Spleen (tissue), 11 donors: ENCODE data around the gene PLK3. TPM values are rescaled to one million over a fixed set of nuclear protein-coding genes. Genes with fewer than 3 reads are reported as not detected.
A peak's percentile ranks its signal among the peaks of the same experiment; 100 is the strongest.

Experiments
- DNase-seq: peaks from one replicate; pipeline ENCODE4 v3.0.0-alpha.2; 2020
- H3K27ac ChIP-seq, 8 donors: fragments of 200-600 bp; sonication (generic) in 7 of 8; 1 replicate in 4 of 8; 2 replicates in 4 of 8; pipeline versions ENCODE4 v1.5.0 to v1.8.0; 2016 to 2021; ENCODE audit warnings: inconsistent platforms in 4 of 8, mild to moderate bottlenecking in 4 of 8, moderate library complexity in 1 of 8
- H3K27me3 ChIP-seq, 7 donors: fragments of 200-600 bp; sonication (generic) in 6 of 7; replicated peaks in 1 of 7; 1 replicate in 4 of 7; 2 replicates in 3 of 7; pipeline versions ENCODE4 v1.5.0 to v1.8.0; 2016 to 2021; ENCODE audit warnings: inconsistent platforms in 3 of 7, mild to moderate bottlenecking in 1 of 7
- H3K36me3 ChIP-seq, 6 donors: fragments of 200-600 bp; sonication (generic) in 5 of 6; 1 replicate in 4 of 6; 2 replicates in 2 of 6; pipeline versions ENCODE4 v1.5.0 to v1.8.0; 2016 to 2021; ENCODE audit warnings: inconsistent platforms in 2 of 6
- H3K4me1 ChIP-seq, 6 donors: fragments of 200-600 bp; sonication (generic) in 5 of 6; 1 replicate in 3 of 6; 2 replicates in 3 of 6; pipeline versions ENCODE4 v1.5.0 to v1.8.0; 2016 to 2021; ENCODE audit warnings: inconsistent platforms in 3 of 6
- H3K4me3 ChIP-seq, 8 donors: fragments of 200-600 bp; sonication (generic) in 7 of 8; 1 replicate in 4 of 8; 2 replicates in 4 of 8; pipeline versions ENCODE4 v1.5.0 to v1.8.0; 2016 to 2021; ENCODE audit warnings: inconsistent platforms in 4 of 8, mild to moderate bottlenecking in 4 of 8, moderate library complexity in 2 of 8
- H3K9me3 ChIP-seq, 8 donors: fragments of 200-600 bp; sonication (generic) in 7 of 8; 1 replicate in 4 of 8; 2 replicates in 4 of 8; pipeline versions ENCODE4 v1.5.0 to v1.8.0; 2016 to 2021; ENCODE audit warnings: inconsistent platforms in 4 of 8
- POLR2A ChIP-seq, 3 donors: fragments of 450-650 bp; IDR thresholded peaks; one replicate each; pipeline ENCODE4 v1.5.1; 2017; ENCODE audit warnings: antibody characterized with exemption in 3 of 3, mild to moderate bottlenecking in 1 of 3
- POLR2AphosphoS5 ChIP-seq, 3 donors: sonication (generic); formaldehyde crosslinking; IDR thresholded peaks; one replicate each; pipeline ENCODE4 v1.5.1; 2017; ENCODE audit warnings: antibody characterized with exemption in 3 of 3
- WGBS, 5 donors: extraction: QIAGEN DNeasy Blood & Tissue Kit in 3 of 5; methylation state at CpG; one replicate each; pipeline versions ENCODE4 v1.1.5 to v1.1.7; 2013 to 2018; 5-methylcytosine and 5-hydroxymethylcytosine counted together
- intact Hi-C: fragments of 100-400 bp; cut with DNase I; formaldehyde crosslinking; loops from one replicate; pipeline ENCODE4 v1.15.0; 2023; ENCODE audit warnings: low total_unique reads
- polyA plus RNA-seq, 3 donors: library from polyadenylated mRNA; stranded (reverse); fragments of 200-250 nt; gene quantifications; one replicate each; pipeline ENCODE4 v1.2.1, GENCODE V29; 2013
- total RNA-seq, 7 donors: library from RNA; depleted of rRNA in 3 of 7; stranded (reverse); fragments of >200 nt in 3 of 7; fragmentation: NEBNext Ultra II Directional in 4 of 7; extraction: Animal tissue kit (Norgen Biotek cat#: 25700) in 4 of 7; gene quantifications; one replicate each; pipeline versions ENCODE4 v1.1.0 to v1.2.1, GENCODE V29; 2016 to 2021
- TF ChIP-seq, protein P1 (sequence below), 11 experiments: fragments of 200-600 bp in 7 of 11; fragments of 450-650 bp in 4 of 11; sonication (generic) in 4 of 11; IDR thresholded peaks in 8 of 11; conservative IDR thresholded peaks in 3 of 11; 1 replicate in 7 of 11; 2 replicates in 4 of 11; pipeline versions ENCODE4 v1.4.0 to v1.8.0; 2016 to 2021; ENCODE audit warnings: antibody characterized with exemption in 11 of 11, inconsistent platforms in 4 of 11, mild to moderate bottlenecking in 1 of 11
- donor health status: healthy with polysubstance abuse.
- donor health status: DM: no; HTN: no; CAD: no; lungs with moderate emphysema.
- donor health status: DM: no; HTN: no; CAD: no.
- donor health status: Bipolar disorder and iron deficiency.
- donor health status: healthy.
- donor health status: DM: no; HTN: no; CAD: no.
- donor health status: DM: yes; HTN: yes; CAD: no.

PLK3 gene
- total and polyA plus RNA-seq, 10 donors: 14.7 to 51.7 (median 27.6) TPM

DNA sequence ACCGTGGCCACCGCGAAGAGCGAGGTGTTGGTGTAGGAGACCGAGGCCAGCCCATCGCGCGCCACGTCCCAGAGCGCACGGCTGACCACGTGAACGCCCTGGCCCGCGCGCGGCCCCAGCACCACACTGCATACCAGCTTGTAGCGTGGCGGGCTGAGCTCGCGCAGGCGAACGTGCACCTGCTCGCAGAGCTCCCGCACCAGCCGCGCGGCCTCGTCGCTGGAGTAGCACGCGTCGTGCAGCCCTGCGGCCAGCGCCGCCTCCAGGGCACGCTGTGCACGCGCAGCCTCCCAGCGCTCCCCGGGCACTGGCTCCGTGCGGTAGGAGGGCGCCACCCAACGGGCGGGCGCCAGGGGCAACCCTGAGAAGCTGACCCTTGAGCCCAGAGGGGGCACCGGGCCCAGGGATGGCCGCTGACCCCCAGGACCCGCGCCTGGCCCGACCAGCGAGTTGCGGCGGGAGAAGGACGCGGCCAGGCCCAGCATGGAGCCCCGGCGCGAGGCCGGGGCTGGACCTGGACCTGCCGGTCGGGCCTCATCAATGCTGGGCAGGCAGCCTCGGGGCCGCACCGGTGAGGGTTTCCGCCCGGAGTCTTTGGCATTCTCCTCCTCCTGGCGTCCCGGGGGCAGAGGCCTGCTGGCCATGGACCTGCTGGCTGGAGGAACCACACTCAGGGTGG is 6.0 kb downstream of the PLK3 start:
- WGBS, 5 donors: 90 to 98% (median 94%) methylated on average over 23 to 70 of the region's 70 CpGs
- Histone ChIP-seq H3K4me3 (peak overlapping the region in 1 of 8 donors; percentile 58), H3K27me3 (no peaks in the 10 kb centered on the region), H3K36me3 (peaks cover 0 to 51% (median 39%) of the 10 kb centered on the region in 6 donors), H3K4me1 (peaks cover 52 to 100% (median 83%) of the 10 kb centered on the region in 6 donors), H3K9me3 (no peaks in the 10 kb centered on the region), H3K27ac (peak overlapping the region; percentile 95 to 99 (median 96))
- TF ChIP-seq POLR2AphosphoS5 (IDR thresholded peaks at IDR 0.05): peak in 2 of 3 donors; percentile 7 to 46
- TF ChIP-seq, protein P1, sequence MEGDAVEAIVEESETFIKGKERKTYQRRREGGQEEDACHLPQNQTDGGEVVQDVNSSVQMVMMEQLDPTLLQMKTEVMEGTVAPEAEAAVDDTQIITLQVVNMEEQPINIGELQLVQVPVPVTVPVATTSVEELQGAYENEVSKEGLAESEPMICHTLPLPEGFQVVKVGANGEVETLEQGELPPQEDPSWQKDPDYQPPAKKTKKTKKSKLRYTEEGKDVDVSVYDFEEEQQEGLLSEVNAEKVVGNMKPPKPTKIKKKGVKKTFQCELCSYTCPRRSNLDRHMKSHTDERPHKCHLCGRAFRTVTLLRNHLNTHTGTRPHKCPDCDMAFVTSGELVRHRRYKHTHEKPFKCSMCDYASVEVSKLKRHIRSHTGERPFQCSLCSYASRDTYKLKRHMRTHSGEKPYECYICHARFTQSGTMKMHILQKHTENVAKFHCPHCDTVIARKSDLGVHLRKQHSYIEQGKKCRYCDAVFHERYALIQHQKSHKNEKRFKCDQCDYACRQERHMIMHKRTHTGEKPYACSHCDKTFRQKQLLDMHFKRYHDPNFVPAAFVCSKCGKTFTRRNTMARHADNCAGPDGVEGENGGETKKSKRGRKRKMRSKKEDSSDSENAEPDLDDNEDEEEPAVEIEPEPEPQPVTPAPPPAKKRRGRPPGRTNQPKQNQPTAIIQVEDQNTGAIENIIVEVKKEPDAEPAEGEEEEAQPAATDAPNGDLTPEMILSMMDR (IDR thresholded peaks at IDR 0.05 in 8 of 11, conservative IDR thresholded peaks at IDR 0.05 in 3 of 11): peak in 1 of 11 experiments; percentile 9
- no peak for TF ChIP-seq POLR2A (IDR thresholded peaks at IDR 0.05)
- intact Hi-C loops: no loop called here
- peak; percentile 85 for DNase-seq

DNA sequence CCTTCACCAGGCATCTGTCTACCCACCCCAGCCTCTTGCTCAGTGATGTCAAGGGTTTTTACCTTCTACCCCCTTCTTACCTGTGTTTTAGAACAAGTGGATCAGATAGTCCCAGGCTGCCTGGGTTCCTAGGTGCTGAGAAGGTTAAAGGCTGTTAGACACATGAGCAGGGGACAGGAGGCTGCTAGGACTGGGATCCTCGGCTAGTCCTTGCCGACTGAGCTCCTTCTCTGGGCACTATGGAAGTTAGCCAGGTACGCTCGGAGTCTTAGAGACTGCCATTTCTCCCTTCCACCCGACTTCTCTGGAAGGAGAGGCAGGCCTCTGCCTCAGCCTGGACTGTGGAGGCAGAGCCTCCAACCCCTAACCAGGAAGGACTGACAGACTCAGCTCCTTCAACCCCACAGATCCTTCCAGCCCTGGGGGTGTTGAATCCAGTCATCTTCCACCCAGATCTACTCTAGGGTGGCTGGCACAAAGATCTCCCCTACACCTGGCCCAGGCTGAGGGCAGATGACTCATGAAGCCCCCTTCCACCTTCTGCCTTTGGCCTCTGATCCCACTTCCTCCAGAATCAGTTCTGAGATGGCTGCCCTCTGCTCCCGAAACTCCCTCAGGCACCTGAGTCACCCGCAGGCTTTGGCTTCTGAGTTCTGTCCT is 6.7 kb downstream of the PLK3 start, which contains the start of gene DYNLT4:
DYNLT4 (minus strand) TSS at position 648 of the 660 bp plus-strand sequence. CDS start 683 bp downstream, outside the sequence.
- H3K27me3 ChIP-seq: no peaks in the 10 kb centered on the region
- H3K9me3 ChIP-seq: no peaks in the 10 kb centered on the region
- H3K27ac ChIP-seq: peak within 1 kb of the TSS; percentile 95 to 99 (median 96)
- TF ChIP-seq POLR2A (IDR thresholded peaks at IDR 0.05) (peak in 1 of 3 donors; percentile 26), POLR2AphosphoS5 (IDR thresholded peaks at IDR 0.05) (peak in 1 of 3 donors; percentile 65)
- TF ChIP-seq, protein P1 (IDR thresholded peaks at IDR 0.05 in 8 of 11, conservative IDR thresholded peaks at IDR 0.05 in 3 of 11): no peak
- peaks cover 54 to 100% (median 83%) of the 10 kb centered on the region in 6 donors for H3K4me1 ChIP-seq
- H3K36me3 ChIP-seq: peaks cover 0 to 51% (median 39%) of the 10 kb centered on the region in 6 donors
- WGBS, 5 donors: 68 to 98% (median 72%) methylated on average over 5 to 7 of the region's 7 CpGs
- peak within 1 kb of the TSS in 3 of 8 donors; percentile 4 to 58 (median 14) for H3K4me3 ChIP-seq
- intact Hi-C loops: no loop called here
- DNase-seq: peak; percentile 70

DNA sequence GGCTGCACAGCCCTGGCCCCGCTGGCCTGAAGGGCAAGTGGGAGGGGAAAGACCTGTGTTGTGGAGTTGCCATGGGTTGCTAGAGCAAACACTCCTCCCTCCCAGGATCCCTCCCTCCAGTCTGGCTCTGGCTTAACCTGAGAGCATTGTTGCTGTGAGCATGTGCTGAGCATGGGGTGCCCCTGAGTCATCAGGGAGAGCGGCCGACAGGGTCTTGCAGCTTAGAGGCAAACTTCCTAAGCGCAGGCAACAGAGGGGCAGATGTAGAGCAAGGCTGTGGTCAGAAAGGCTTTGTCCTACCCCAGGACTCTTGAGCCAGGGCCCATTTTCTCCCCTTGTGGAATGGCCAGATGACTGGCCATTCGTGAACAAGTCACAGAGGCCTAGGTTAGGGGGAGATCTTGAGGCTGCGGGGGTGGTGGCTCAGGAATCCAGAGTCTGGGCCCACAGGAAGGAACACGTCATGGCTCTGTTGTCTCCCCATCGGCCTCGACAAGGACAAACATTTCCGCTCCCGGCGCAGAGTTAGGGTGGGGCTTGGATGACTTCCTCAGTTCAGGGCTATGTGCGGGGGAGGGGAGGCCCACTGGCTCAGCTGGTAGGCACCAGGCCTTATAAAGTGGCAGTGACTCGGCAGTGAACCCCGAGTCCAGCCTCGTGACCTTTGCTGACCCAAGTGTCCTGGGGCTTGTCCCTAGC is 7.3 kb downstream of the PLK3 start:
- intact Hi-C loops: no loop called here

More for the DNA sequence above, 7.3 kb downstream of the PLK3 start:
- DNase-seq: peak; percentile 99
- Histone ChIP-seq H3K9me3 (no peaks in the 10 kb centered on the region), H3K27me3 (no peaks in the 10 kb centered on the region), H3K27ac (peak overlapping the region; percentile 95 to 99 (median 96)), H3K4me3 (peak overlapping the region in 2 of 8 donors; percentile 14 to 58), H3K4me1 (peaks cover 51 to 100% (median 83%) of the 10 kb centered on the region in 6 donors), H3K36me3 (peaks cover 0 to 45% (median 39%) of the 10 kb centered on the region in 6 donors)
- WGBS, 5 donors: 1 to 7% (median 4%) methylated on average over 16 of the region's 16 CpGs
- TF ChIP-seq POLR2A (IDR thresholded peaks at IDR 0.05): peak in 1 of 3 donors; percentile 11
- TF ChIP-seq POLR2AphosphoS5 (IDR thresholded peaks at IDR 0.05): peak; percentile 80 to 94 (median 86)
- TF ChIP-seq, protein P1 (IDR thresholded peaks at IDR 0.05 in 8 of 11, conservative IDR thresholded peaks at IDR 0.05 in 3 of 11): peak in 1 of 11 experiments; percentile 18
